ENCODE measurements around the gene TECPR1.

DNA sequence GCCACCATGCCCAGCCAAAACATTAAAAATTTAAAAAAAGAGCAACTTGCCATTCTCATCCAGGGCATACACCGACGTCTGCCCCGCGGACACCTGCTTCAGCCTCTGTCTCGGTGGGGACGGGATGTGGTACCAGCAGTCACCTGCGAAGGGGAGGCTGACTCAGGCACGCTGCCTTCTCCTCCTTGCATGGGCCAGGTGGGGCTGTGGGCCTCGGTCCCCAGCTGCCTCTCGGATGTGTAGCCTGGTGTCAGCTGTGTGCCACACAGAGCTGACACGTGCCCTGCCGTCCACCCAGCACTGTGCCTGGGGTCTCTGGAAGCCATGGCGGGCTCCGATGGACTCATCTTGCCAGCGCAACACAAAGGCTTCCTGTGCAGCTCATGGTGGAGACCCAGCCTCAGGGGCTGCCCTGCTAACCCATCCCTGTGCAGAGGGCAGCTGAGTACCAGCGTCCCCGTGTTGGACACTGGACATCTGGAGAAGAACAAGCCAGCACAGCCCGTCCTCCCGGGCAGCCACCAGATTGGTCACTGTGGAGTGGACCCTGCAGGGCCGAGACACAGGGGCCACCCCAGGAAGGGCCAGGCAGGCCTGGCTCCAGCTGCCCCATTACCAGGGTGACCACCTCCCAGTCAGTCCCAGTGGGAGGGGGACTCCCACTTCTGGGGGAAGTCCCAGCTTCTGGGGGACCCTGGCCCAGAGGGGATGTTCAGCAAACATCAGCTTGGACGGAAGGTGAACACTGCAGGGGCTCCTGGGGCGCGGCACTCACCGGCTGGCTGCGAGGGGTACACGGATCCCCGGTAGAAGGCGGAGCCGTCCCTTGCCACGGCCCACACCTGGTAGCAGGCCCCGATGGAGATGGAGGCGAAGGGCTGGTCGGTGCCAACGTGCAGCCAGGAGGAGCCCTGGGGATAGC, 30.2 kb downstream of the TECPR1 start:
- TF ChIP-seq, protein P1, sequence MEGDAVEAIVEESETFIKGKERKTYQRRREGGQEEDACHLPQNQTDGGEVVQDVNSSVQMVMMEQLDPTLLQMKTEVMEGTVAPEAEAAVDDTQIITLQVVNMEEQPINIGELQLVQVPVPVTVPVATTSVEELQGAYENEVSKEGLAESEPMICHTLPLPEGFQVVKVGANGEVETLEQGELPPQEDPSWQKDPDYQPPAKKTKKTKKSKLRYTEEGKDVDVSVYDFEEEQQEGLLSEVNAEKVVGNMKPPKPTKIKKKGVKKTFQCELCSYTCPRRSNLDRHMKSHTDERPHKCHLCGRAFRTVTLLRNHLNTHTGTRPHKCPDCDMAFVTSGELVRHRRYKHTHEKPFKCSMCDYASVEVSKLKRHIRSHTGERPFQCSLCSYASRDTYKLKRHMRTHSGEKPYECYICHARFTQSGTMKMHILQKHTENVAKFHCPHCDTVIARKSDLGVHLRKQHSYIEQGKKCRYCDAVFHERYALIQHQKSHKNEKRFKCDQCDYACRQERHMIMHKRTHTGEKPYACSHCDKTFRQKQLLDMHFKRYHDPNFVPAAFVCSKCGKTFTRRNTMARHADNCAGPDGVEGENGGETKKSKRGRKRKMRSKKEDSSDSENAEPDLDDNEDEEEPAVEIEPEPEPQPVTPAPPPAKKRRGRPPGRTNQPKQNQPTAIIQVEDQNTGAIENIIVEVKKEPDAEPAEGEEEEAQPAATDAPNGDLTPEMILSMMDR (IDR thresholded peaks at IDR 0.05): no peak
- TF ChIP-seq POLR2A (IDR thresholded peaks at IDR 0.05): no peak
